Cerebellar nuclear complex (tissue), 1 donor: ENCODE measurements around the gene SPRN.
"Not testable (repeated sequence)": the region's sequence is repeated elsewhere in the genome, so short reads cannot be mapped to it uniquely, and the experiment has no call there.

Source experiments
- DNase-seq, 2 experiments: peaks; one replicate each; lab custom pipeline; 2025; lab: John Stamatoyannopoulos, UW

Gene SPRN

GRCh38 chr10:133386951-133387350 is 37.5 kb downstream of the SPRN start:
- not testable (repeated sequence) for DNase-seq

- no peak for DNase-seq
These were observed 39.2 kb downstream of the SPRN start for GRCh38 chr10:133385214-133385613.

GRCh38 chr10:133384071-133384470 is 40.4 kb downstream of the SPRN start:
- DNase-seq: no peak

GRCh38 chr10:133383551-133383950 is 40.9 kb downstream of the SPRN start:
- DNase-seq: no peak

GRCh38 chr10:133381036-133381435 is 43.4 kb downstream of the SPRN start:
- DNase-seq: no peak

GRCh38 chr10:133379801-133380666 is 44.4 kb downstream of the SPRN start:
- DNase-seq: no peak

- no peak for DNase-seq
These were observed 45.1 kb downstream of the SPRN start, which contains the start of gene PAOX for GRCh38 chr10:133379152-133379800. Gene PAOX, plus strand, starts transcription at chr10:133379262. Its CDS starts 55 bp downstream, at chr10:133379317.

- peak in 1 of 2 experiments; percentile 11 for DNase-seq
These were observed 46.0 kb downstream of the SPRN start for GRCh38 chr10:133378251-133379096.

- DNase-seq: no peak
These were observed 46.6 kb downstream of the SPRN start for GRCh38 chr10:133377818-133378250.

- DNase-seq: no peak
These were observed 47.2 kb downstream of the SPRN start for GRCh38 chr10:133377025-133377817.

GRCh38 chr10:133376183-133376582 is 48.2 kb downstream of the SPRN start:
- DNase-seq: not testable (repeated sequence)

- DNase-seq: no peak
These were observed 48.9 kb downstream of the SPRN start for GRCh38 chr10:133375357-133376115.

- DNase-seq: peak; percentile 49 to 50
These were observed 51.0 kb downstream of the SPRN start, which contains the start of gene ECHS1 for GRCh38 chr10:133373174-133374090. Gene ECHS1, minus strand, starts transcription at chr10:133373354. Its CDS starts 21 bp downstream, at chr10:133373333.

- no peak for DNase-seq
These were observed 51.9 kb downstream of the SPRN start for GRCh38 chr10:133372507-133372906.
